HL-60 (cell line): ENCODE data around the gene CHID1.

ENCODE experiments used
- GABPA ChIP-seq: IDR thresholded peaks from 2 replicates; pipeline ENCODE4 v1.6.1; 2012; ENCODE audit warnings: low read depth
- POLR2AphosphoS5 ChIP-seq: IDR thresholded peaks from 2 replicates; pipeline ENCODE4 v1.6.1; 2012; ENCODE audit warnings: low read depth
- TF ChIP-seq, protein P1 (sequence below): IDR thresholded peaks from one replicate; pipeline ENCODE4 v1.5.1; 2011; ENCODE audit warnings: low read length, control low read depth, inconsistent platforms; ENCODE audit not compliant: insufficient read depth

DNA sequence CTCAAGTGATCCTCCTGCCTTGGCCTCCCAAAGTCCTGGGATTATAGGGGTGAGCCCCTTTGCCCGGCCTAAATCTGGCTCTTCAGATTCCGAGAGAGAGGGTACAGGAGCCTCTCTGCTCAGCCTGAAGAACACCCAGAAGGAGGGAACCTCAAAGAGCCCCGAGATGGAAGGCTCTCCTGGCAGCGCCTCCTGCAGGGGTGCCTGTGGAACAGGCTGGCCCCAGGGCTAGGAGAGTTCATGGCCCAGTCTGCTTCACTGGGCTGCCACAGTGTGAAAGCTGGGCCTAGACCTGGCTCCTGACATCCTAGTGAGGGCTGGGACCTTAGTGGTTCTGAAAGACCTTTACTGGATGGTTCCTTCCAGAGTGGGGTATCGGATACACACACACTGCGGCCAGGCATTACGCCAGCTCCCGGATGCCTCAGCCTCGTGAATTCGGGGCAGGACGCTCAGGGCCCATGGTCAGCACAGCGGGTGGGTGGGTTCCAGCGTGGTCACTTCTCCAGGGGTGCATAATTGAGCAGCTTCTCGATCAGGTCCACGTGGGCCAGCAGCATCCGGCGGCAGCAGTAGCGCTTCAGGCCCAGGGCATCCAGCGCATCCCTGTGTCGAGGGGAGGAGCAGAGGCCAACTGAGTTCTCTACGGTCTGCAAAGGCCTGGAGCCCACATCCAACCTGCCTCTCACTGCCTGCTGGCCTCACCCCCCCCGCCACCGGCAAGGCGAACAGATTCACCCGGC is 70.6 kb downstream of the CHID1 start:
- TF ChIP-seq, protein P1, sequence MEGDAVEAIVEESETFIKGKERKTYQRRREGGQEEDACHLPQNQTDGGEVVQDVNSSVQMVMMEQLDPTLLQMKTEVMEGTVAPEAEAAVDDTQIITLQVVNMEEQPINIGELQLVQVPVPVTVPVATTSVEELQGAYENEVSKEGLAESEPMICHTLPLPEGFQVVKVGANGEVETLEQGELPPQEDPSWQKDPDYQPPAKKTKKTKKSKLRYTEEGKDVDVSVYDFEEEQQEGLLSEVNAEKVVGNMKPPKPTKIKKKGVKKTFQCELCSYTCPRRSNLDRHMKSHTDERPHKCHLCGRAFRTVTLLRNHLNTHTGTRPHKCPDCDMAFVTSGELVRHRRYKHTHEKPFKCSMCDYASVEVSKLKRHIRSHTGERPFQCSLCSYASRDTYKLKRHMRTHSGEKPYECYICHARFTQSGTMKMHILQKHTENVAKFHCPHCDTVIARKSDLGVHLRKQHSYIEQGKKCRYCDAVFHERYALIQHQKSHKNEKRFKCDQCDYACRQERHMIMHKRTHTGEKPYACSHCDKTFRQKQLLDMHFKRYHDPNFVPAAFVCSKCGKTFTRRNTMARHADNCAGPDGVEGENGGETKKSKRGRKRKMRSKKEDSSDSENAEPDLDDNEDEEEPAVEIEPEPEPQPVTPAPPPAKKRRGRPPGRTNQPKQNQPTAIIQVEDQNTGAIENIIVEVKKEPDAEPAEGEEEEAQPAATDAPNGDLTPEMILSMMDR = peak; percentile 36
- TF ChIP-seq GABPA (no peak), POLR2AphosphoS5 (no peak)
